ENCODE measurements around the gene IGF2BP2. TPM values are rescaled to one million over a fixed set of nuclear protein-coding genes. Genes with fewer than 3 reads are reported as not detected.

Gene IGF2BP2
- total and polyA plus RNA-seq, 9 of the 15 experiments (the other 6 are each of a cell fraction or from before 2014, with no cell fraction given), result 3.2 to 59.6 (median 30.5) TPM

- TF ChIP-seq BCLAF1 (IDR thresholded peaks at IDR 0.05; ENCODE audit: borderline replicate concordance in 1 of 2, control insufficient read depth in 1 of 2, low read depth in 2 of 2, low read length in 1 of 2) (no peak), BACH1 (tag; IDR thresholded peaks at IDR 0.05) (no peak), E2F1 (CRISPR knock-in tag; IDR thresholded peaks at IDR 0.05) (no peak), CBX2 (IDR thresholded peaks at IDR 0.05; ENCODE audit: insufficient read depth, low read length, poor library complexity, severe bottlenecking) (no peak), SRSF3 (IDR thresholded peaks at IDR 0.05; ENCODE audit: insufficient read depth, low read length) (no peak), FOXA3 (CRISPR knock-in tag; conservative IDR thresholded peaks at IDR 0.05 in 1 of 2, IDR thresholded peaks at IDR 0.05 in 1 of 2) (0 out of 4 replicates have a peak, but pooled peaks of 1 of the 2 experiments have one; percentile 6), FIP1L1 (IDR thresholded peaks at IDR 0.05; ENCODE audit: low read depth, low read length, poor library complexity, severe bottlenecking) (no peak), MEF2D (tag; conservative IDR thresholded peaks at IDR 0.05; ENCODE audit: low read depth) (no peak), ELK1 (CRISPR knock-in tag; IDR thresholded peaks at IDR 0.05) (no peak), MCM7 (IDR thresholded peaks at IDR 0.05) (no peak), COPS2 (conservative IDR thresholded peaks at IDR 0.05) (no peak), MCM5 (IDR thresholded peaks at IDR 0.05; ENCODE audit: low read depth) (no peak), DLX4 (CRISPR knock-in tag; IDR thresholded peaks at IDR 0.05) (no peak), ZBTB12 (CRISPR knock-in tag; IDR thresholded peaks at IDR 0.05) (no peak), ZNF639 (CRISPR knock-in tag; conservative IDR thresholded peaks at IDR 0.05 in 1 of 2, IDR thresholded peaks at IDR 0.05 in 1 of 2) (peak in 1 of 2 experiments; percentile 86; a peak in 2 of 4 replicates), CREB1 (IDR thresholded peaks at IDR 0.05) (no peak), CREB1 (CRISPR knock-in tag; IDR thresholded peaks at IDR 0.05) (no peak)
These were observed at the start of gene IGF2BP2 (continued) for GRCh38 chr3:185825006-185825638.
